ENCODE measurements around the gene VPS8.

DNA sequence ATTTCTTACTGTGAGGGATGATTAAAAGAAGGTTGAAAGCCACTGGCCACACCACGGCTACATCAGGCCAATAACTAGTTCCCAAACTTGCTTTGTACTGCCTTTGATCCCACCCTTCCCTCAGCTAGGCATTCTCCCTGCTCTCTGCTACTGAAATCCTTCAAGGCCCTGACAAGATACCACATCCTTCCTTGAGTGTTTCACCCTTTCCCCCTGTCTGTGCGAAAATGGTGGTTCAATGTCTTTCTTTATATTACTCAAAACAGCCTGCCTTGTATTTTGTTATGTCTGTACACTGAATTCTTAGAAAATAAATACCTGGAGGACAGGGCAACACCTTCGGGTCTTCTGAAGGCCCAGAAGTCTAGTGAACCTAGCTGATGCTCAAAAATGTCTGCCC lies 932 bp upstream of the VPS8 start:
- TF ChIP-seq, protein P1, sequence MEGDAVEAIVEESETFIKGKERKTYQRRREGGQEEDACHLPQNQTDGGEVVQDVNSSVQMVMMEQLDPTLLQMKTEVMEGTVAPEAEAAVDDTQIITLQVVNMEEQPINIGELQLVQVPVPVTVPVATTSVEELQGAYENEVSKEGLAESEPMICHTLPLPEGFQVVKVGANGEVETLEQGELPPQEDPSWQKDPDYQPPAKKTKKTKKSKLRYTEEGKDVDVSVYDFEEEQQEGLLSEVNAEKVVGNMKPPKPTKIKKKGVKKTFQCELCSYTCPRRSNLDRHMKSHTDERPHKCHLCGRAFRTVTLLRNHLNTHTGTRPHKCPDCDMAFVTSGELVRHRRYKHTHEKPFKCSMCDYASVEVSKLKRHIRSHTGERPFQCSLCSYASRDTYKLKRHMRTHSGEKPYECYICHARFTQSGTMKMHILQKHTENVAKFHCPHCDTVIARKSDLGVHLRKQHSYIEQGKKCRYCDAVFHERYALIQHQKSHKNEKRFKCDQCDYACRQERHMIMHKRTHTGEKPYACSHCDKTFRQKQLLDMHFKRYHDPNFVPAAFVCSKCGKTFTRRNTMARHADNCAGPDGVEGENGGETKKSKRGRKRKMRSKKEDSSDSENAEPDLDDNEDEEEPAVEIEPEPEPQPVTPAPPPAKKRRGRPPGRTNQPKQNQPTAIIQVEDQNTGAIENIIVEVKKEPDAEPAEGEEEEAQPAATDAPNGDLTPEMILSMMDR (IDR thresholded peaks at IDR 0.05), result no peak
- TF ChIP-seq POLR2A (IDR thresholded peaks at IDR 0.05), result no peak
